HG03432 (cell line): ENCODE measurements around the gene IFI27L2.
"Not testable (repeated sequence)": the region's sequence is repeated elsewhere in the genome, so short reads cannot be mapped to it uniquely, and the experiment has no call there.

Experiments
- ATAC-seq: cut with Tn5 transposase; IDR thresholded peaks from one replicate; pipeline ENCODE4 v1.9.1; 2021; ENCODE audit warnings: mild to moderate bottlenecking, moderate library complexity; ENCODE audit not compliant: unreplicated experiment

The IFI27L2 gene

GRCh38 chr14:94129111-94129757 is at the start of gene IFI27L2:
Gene IFI27L2, minus strand, starts transcription at chr14:94129604. Its CDS starts 40 bp downstream, at chr14:94129564.
- peak; percentile 93 for ATAC-seq

GRCh38 chr14:94177806-94178205 is 48.4 kb upstream of the IFI27L2 start:
- no peak for ATAC-seq

GRCh38 chr14:94176808-94177207 is 47.4 kb upstream of the IFI27L2 start:
- no peak for ATAC-seq

GRCh38 chr14:94175747-94176146 is 46.3 kb upstream of the IFI27L2 start:
- ATAC-seq: no peak

GRCh38 chr14:94175011-94175745 is 45.8 kb upstream of the IFI27L2 start:
- no peak for ATAC-seq

GRCh38 chr14:94174604-94175010 is 45.2 kb upstream of the IFI27L2 start:
- no peak for ATAC-seq

GRCh38 chr14:94173885-94174603 is 44.6 kb upstream of the IFI27L2 start, which contains the start of gene PPP4R4:
Gene PPP4R4, plus strand, starts transcription at chr14:94174322. Its CDS starts 144 bp downstream, at chr14:94174466.
- peak; percentile 88 for ATAC-seq

- no peak for ATAC-seq
These were observed 44.1 kb upstream of the IFI27L2 start for GRCh38 chr14:94173471-94173884.

GRCh38 chr14:94172545-94172944 is 43.1 kb upstream of the IFI27L2 start:
- ATAC-seq: no peak

GRCh38 chr14:94171208-94171607 is 41.8 kb upstream of the IFI27L2 start:
- ATAC-seq: no peak

GRCh38 chr14:94170136-94170535 is 40.7 kb upstream of the IFI27L2 start:
- ATAC-seq: no peak

- ATAC-seq: no peak
These were observed 36.3 kb upstream of the IFI27L2 start for GRCh38 chr14:94165744-94166143.

- no peak for ATAC-seq
These were observed 35.5 kb upstream of the IFI27L2 start for GRCh38 chr14:94164685-94165431.

- ATAC-seq: no peak
These were observed 34.4 kb upstream of the IFI27L2 start for GRCh38 chr14:94163796-94164195.

- ATAC-seq: no peak
These were observed 33.1 kb upstream of the IFI27L2 start for GRCh38 chr14:94162466-94162865.

- ATAC-seq: no peak
These were observed 32.6 kb upstream of the IFI27L2 start for GRCh38 chr14:94161981-94162380.

GRCh38 chr14:94161058-94161457 is 31.7 kb upstream of the IFI27L2 start:
- ATAC-seq: no peak

GRCh38 chr14:94158239-94158883 is 29.0 kb upstream of the IFI27L2 start:
- no peak for ATAC-seq

GRCh38 chr14:94157197-94157596 is 27.8 kb upstream of the IFI27L2 start:
- no peak for ATAC-seq

GRCh38 chr14:94156143-94156542 is 26.7 kb upstream of the IFI27L2 start:
- not testable (repeated sequence) for ATAC-seq
